NB4 (cell line): ENCODE data around the gene PML.

Experiments used
- DNase-seq: peaks from one replicate; pipeline ENCODE4 v3.0.0; 2010; ENCODE audit warnings: low read depth
- H3K4me3 ChIP-seq: one replicate; pipeline ENCODE4 v1.5.1; 2011; ENCODE audit warnings: mild to moderate bottlenecking, low read depth, low read length, moderate library complexity
- MYC ChIP-seq: IDR thresholded peaks from 2 replicates; pipeline ENCODE4 v1.6.1; 2011; ENCODE audit warnings: low read depth, low read length
- POLR2A ChIP-seq: IDR thresholded peaks from 2 replicates; pipeline ENCODE4 v1.6.1; 2011; ENCODE audit warnings: mild to moderate bottlenecking; ENCODE audit not compliant: insufficient read length; ENCODE audit errors: extremely low read depth
- TF ChIP-seq, protein P1 (sequence below): IDR thresholded peaks from one replicate; pipeline ENCODE4 v1.5.1; 2012; ENCODE audit warnings: low read depth, low read length
- TF ChIP-seq, protein P2 (sequence below): IDR thresholded peaks from 2 replicates; pipeline ENCODE4 v1.6.1; 2011; ENCODE audit warnings: low read depth, low read length

PML gene

DNA sequence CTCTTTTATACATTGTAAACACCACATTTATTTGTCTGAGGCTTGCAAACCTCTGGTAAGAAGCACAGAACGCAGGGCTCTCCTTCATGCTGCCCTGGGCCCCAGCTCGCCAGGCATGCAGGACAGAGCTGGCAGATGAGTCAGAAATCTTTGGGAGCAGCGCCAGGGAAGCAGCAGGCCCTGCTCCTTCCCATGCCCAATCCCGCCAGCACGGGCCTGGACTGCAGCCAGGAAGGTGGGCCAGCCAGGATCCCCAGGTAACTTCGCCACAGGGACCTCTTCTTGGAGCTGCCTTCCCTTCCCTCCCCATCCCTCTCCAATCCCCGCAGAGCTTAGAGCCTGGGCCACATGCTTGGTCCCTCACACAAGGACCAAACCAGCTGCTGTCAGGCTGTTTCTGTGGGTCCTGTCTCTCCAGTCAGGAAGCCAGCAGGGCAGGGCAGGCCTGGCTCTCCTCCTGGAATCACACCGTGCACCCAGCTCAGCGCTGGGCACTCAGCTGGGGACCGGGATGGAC, 11.2 kb upstream of the PML start:
- no peak for DNase-seq
- TF ChIP-seq POLR2A (no peak), MYC (no peak)
- TF ChIP-seq, protein P1, sequence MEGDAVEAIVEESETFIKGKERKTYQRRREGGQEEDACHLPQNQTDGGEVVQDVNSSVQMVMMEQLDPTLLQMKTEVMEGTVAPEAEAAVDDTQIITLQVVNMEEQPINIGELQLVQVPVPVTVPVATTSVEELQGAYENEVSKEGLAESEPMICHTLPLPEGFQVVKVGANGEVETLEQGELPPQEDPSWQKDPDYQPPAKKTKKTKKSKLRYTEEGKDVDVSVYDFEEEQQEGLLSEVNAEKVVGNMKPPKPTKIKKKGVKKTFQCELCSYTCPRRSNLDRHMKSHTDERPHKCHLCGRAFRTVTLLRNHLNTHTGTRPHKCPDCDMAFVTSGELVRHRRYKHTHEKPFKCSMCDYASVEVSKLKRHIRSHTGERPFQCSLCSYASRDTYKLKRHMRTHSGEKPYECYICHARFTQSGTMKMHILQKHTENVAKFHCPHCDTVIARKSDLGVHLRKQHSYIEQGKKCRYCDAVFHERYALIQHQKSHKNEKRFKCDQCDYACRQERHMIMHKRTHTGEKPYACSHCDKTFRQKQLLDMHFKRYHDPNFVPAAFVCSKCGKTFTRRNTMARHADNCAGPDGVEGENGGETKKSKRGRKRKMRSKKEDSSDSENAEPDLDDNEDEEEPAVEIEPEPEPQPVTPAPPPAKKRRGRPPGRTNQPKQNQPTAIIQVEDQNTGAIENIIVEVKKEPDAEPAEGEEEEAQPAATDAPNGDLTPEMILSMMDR, result no peak
- TF ChIP-seq, protein P2, sequence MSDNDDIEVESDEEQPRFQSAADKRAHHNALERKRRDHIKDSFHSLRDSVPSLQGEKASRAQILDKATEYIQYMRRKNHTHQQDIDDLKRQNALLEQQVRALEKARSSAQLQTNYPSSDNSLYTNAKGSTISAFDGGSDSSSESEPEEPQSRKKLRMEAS, result no peak
- no peak overlapping the region for H3K4me3 ChIP-seq

DNA sequence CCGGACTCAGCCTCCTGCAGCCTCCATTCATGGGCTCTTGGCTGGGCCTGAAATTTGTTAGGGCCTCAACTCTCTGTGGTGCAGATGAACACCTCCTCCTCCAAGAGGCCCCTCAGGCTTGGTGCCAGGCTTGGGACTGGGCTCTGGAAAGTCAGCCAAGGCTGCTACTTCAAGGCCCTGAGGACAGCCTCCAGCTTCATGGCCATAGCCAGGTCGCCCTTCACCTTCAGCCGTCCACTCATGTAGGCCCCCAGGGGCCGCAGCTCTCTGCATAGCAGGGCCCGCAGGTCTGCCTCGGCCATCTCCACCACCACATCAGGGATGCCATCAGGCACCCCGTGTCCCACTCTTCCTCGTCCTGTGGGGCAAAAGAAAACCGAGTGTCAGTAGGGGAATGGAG, 10.7 kb upstream of the PML start:
- no peak for DNase-seq
- TF ChIP-seq MYC, result no peak
- TF ChIP-seq, protein P1, result no peak
- TF ChIP-seq, protein P2, result no peak
- no peak overlapping the region for H3K4me3 ChIP-seq

DNA sequence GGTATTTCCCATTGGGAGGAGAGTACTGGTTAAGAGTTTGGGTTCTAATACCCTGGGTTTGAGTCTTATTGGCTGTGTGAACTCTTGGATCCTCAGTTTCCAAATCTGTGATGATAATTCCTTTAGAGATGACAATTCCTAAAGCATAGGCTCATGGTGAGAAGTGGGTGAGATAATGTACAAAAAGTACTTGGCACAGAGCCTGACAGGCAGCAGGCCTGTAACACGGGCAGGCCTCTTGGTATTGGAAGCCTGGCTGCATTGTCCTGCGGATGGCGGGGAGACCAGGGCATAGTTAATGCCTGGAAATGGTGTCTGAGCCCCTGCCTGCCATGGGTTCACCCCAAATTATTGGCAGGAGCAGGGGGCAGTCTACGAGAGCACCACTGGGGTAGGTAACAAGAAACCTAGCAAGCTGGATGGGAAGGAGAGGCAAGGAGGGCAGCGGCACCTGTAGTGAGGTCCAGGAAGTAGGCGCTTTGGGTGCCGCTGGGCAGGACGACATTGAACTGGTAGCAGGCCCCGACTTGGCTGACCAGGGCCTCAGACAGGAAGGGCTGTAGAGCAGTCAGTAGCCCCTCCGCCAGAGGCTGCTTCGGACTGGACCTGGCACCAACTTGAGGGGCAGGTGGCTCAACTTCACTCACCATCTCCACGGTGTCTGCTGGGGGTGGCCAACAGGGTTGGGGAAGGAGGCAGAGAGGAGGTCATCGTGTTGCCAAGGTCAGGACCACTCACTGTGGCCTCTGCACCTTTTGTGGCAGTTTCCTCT, 10.1 kb upstream of the PML start:
- TF ChIP-seq, protein P2, result no peak
- TF ChIP-seq, protein P1, result no peak
- no peak for TF ChIP-seq MYC
- TF ChIP-seq POLR2A, result no peak
- DNase-seq, result no peak
- H3K4me3 ChIP-seq, result no peak overlapping the region

DNA sequence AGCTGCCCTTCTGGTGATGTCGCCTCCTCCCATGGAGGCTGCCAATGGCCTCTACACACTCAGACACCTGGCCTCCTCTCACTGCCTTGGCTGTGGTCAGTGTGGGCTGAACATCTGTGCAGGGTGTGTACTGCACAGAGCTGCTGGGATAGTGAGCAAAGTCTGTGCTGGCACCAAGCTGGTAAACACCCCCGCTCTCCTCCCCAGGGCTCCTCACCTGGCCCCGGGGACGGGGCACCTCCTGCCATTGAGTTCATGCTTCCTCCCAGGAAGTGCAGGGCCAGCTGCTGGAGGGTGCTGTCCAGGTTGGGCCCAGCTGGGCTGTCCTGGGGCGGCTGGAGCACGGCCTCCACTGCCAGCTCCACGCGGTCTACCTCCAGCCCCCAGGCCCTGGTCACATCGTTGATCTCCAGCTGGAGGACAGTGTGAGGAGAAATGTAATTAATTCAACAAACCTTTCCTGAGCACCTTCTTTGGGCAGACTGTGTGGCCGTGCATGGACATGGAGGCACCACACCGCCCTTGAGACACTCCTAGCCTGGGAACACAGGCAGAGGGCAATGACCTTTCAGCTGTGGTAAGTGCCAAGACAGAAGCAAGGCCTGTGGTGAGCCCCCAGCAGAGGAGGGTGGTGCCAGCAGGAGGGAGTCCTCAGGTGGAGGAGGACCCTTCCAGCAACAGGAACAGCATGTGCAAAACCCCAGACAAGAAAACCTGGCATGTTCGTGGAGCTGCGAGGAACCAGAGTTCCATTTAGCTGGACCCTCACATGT, 9.2 kb upstream of the PML start:
- no peak for TF ChIP-seq MYC
- TF ChIP-seq, protein P1, result no peak
- TF ChIP-seq POLR2A, result no peak
- TF ChIP-seq, protein P2, result no peak
- H3K4me3 ChIP-seq, result no peak overlapping the region
- no peak for DNase-seq

DNA sequence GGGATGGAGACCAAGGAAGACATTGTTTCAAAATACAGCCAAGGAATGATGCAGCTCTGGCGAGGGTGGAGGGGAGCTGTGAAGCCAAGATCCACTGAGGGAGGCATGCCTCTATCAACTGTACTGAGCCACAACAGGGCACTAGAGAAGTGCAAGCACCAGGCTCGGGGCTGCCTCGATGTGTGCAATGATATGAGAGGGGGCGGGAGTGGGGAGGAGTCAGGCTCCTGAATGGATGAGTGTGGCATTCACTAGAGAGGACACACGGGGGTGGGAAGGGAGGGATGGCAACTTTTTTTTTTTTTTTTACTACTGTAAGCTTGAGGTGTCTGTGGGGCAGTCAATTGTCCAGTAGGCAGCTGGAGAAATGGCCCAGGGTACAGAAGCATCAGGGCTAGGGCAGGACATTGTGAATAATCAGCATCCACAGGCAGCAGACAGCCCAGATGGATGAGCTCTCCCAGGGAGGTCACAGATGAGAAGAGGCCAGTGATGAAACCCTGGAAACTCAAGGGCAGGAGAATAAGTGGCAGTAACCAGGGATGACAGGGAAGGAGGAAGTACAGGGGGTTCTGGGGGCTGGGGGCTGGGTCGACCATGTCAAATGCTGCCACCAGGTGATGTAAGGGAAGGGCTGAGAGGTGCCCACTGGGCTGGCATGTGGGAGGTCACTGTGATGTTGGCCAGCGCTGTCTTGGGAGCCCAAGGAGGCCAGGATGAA, 8.3 kb upstream of the PML start:
- TF ChIP-seq, protein P2, result no peak
- TF ChIP-seq MYC, result no peak
- TF ChIP-seq POLR2A, result no peak
- TF ChIP-seq, protein P1, result no peak

More for the DNA sequence above, 8.3 kb upstream of the PML start:
- no peak overlapping the region for H3K4me3 ChIP-seq
- DNase-seq, result no peak
